DMS79 (cell line): ENCODE results near the gene PPARGC1A.

Source experiments
- DNase-seq: peaks from one replicate; lab custom pipeline; 2025; lab: John Stamatoyannopoulos, UW

Gene PPARGC1A

GRCh38 chr4:23889814-23890341 is at the start of gene PPARGC1A:
Gene PPARGC1A (minus strand): TSS chr4:23890047. CDS start chr4:23889957, 90 bp downstream.
- peak; percentile 8 for DNase-seq

GRCh38 chr4:23938796-23939195 is 48.9 kb upstream of the PPARGC1A start:
- DNase-seq, result no peak

- DNase-seq, result no peak
Observed at GRCh38 chr4:23937173-23937572, 47.3 kb upstream of the PPARGC1A start.

GRCh38 chr4:23934915-23935314 is 45.1 kb upstream of the PPARGC1A start:
- DNase-seq, result peak; percentile 18

GRCh38 chr4:23934223-23934622 is 44.4 kb upstream of the PPARGC1A start:
- no peak for DNase-seq

- DNase-seq, result no peak
Observed at GRCh38 chr4:23932901-23933308, 43.1 kb upstream of the PPARGC1A start.

- DNase-seq, result no peak
Observed at GRCh38 chr4:23932186-23932585, 42.3 kb upstream of the PPARGC1A start.

- no peak for DNase-seq
Observed at GRCh38 chr4:23931489-23931830, 41.6 kb upstream of the PPARGC1A start.

- no peak for DNase-seq
Observed at GRCh38 chr4:23930750-23931488, 41.1 kb upstream of the PPARGC1A start.

- no peak for DNase-seq
Observed at GRCh38 chr4:23929248-23929647, 39.4 kb upstream of the PPARGC1A start.

- no peak for DNase-seq
Observed at GRCh38 chr4:23924556-23924955, 34.7 kb upstream of the PPARGC1A start.

- no peak for DNase-seq
Observed at GRCh38 chr4:23923840-23924239, 34.0 kb upstream of the PPARGC1A start.

GRCh38 chr4:23923141-23923540 is 33.3 kb upstream of the PPARGC1A start:
- no peak for DNase-seq

GRCh38 chr4:23922541-23923111 is 32.8 kb upstream of the PPARGC1A start:
- no peak for DNase-seq

- no peak for DNase-seq
Observed at GRCh38 chr4:23922013-23922412, 32.2 kb upstream of the PPARGC1A start.

- DNase-seq, result no peak
Observed at GRCh38 chr4:23921447-23921845, 31.6 kb upstream of the PPARGC1A start.

- DNase-seq, result no peak
Observed at GRCh38 chr4:23920716-23921446, 31.0 kb upstream of the PPARGC1A start.

- DNase-seq, result no peak
Observed at GRCh38 chr4:23920296-23920695, 30.4 kb upstream of the PPARGC1A start.

GRCh38 chr4:23916282-23916681 is 26.4 kb upstream of the PPARGC1A start:
- no peak for DNase-seq

GRCh38 chr4:23915459-23916132 is 25.7 kb upstream of the PPARGC1A start:
- no peak for DNase-seq

GRCh38 chr4:23911675-23912455 is 22.0 kb upstream of the PPARGC1A start:
- no peak for DNase-seq

- DNase-seq, result no peak
Observed at GRCh38 chr4:23909671-23910070, 19.8 kb upstream of the PPARGC1A start.
